Panc1 (cell line): ENCODE measurements around the gene OPA1. TPM values are rescaled to one million over a fixed set of nuclear protein-coding genes. Genes with fewer than 3 reads are reported as not detected.

Experiments
- ATAC-seq: fragments of 200-7000 bp; cut with Tn5 transposase; 2 replicates; pipeline ENCODE4 v1.9.1; 2020; ENCODE audit warnings: mild to moderate bottlenecking, moderate library complexity
- BruUV-seq: library from RNA; stranded (reverse); fragments of 400-500 nt; replicated peaks from 2 replicates; lab custom pipeline; 2021; lab: Mats Ljungman, UMichigan
- CTCF ChIA-PET: fragments of 300-600 bp; sonication (Branson Sonifier 250); formaldehyde crosslinking; loops from one replicate; lab custom pipeline; 2022; ENCODE audit warnings: antibody characterized with exemption; lab: Charles Lee
- POLR2A ChIA-PET: fragments of 300-600 bp; sonication (Branson Sonifier 250); formaldehyde crosslinking; loops from one replicate; lab custom pipeline; 2022; ENCODE audit warnings: antibody characterized with exemption; lab: Charles Lee
- DNase-seq: peaks from one replicate; pipeline ENCODE4 v3.0.0-alpha.2; 2010; ENCODE audit warnings: low read depth, low spot score
- H3K27ac ChIP-seq: 2 replicates; pipeline ENCODE4 v1.5.1; 2011; ENCODE audit warnings: mild to moderate bottlenecking, low read length, inconsistent platforms
- H3K27me3 ChIP-seq: fragments of 200-500 bp; sonication (Bioruptor generic); 2 replicates; pipeline ENCODE4 v1.6.0; 2014; ENCODE audit warnings: low read length, inconsistent platforms; ENCODE audit not compliant: control insufficient read depth, insufficient read depth
- H3K36me3 ChIP-seq: fragments of 200-500 bp; sonication (Bioruptor generic); 2 replicates; pipeline ENCODE4 v1.5.1; 2014; ENCODE audit warnings: inconsistent platforms, mild to moderate bottlenecking, low read length, moderate library complexity; ENCODE audit not compliant: control insufficient read depth, insufficient read depth
- H3K4me1 ChIP-seq: 2 replicates; pipeline ENCODE4 v1.5.1; 2011; ENCODE audit warnings: inconsistent platforms, mild to moderate bottlenecking, low read length, moderate library complexity; ENCODE audit not compliant: control insufficient read depth, insufficient read depth
- H3K4me3 ChIP-seq, 2 experiments: 2 replicates each; pipeline ENCODE4 v1.5.1; 2011 to 2012; ENCODE audit warnings: low read depth in 2 of 2, low read length in 2 of 2, mild to moderate bottlenecking in 2 of 2, inconsistent platforms in 1 of 2, moderate library complexity in 1 of 2
- H3K9me3 ChIP-seq: fragments of 200-500 bp; sonication (Bioruptor generic); 2 replicates; pipeline ENCODE4 v1.5.1; 2014; ENCODE audit warnings: low read depth, mild to moderate bottlenecking, inconsistent platforms, low read length, moderate library complexity; ENCODE audit not compliant: control insufficient read depth, insufficient read depth
- POLR2AphosphoS5 ChIP-seq: IDR thresholded peaks from 2 replicates; pipeline ENCODE4 v1.6.1; 2012; ENCODE audit warnings: mild to moderate bottlenecking, low read depth, low read length, moderate library complexity
- SIN3A ChIP-seq: IDR thresholded peaks from 2 replicates; pipeline ENCODE4 v1.6.1; 2012; ENCODE audit warnings: low read depth, mild to moderate bottlenecking, low read length, moderate library complexity, borderline replicate concordance; ENCODE audit not compliant: insufficient read depth
- TCF7L2 ChIP-seq: IDR thresholded peaks from 2 replicates; pipeline ENCODE4 v1.6.1; 2011; ENCODE audit warnings: mild to moderate bottlenecking, low read depth, low read length, inconsistent platforms
- in situ Hi-C: cut with HindIII; loops from 2 replicates; pipeline ENCODE4 v1.10.0; 2016; ENCODE audit warnings: low sequenced_read_pairs, low pct_unique_long_range_greater_than_20kb
- intact Hi-C: fragments of 100-400 bp; cut with micrococcal nuclease; formaldehyde crosslinking; loops from one replicate; pipeline ENCODE4 v1.10.0; 2022; ENCODE audit not compliant: unreplicated experiment
- total RNA-seq: library from RNA; stranded (reverse); gene quantifications from one replicate; pipeline ENCODE4 v1.2.1, GENCODE V29; 2021; ENCODE audit not compliant: unreplicated experiment
- TF ChIP-seq, protein P1 (sequence below), 2 experiments: IDR thresholded peaks; 2 replicates each; pipeline ENCODE4 v1.6.1; 2011 to 2012; ENCODE audit warnings: low read depth in 2 of 2, control low read depth in 1 of 2, low read length in 1 of 2, mild to moderate bottlenecking in 1 of 2, moderate library complexity in 1 of 2; ENCODE audit not compliant: insufficient read depth in 1 of 2
- TF ChIP-seq, protein P2 (sequence below): fragments of 450-650 bp; IDR thresholded peaks from 2 replicates; pipeline ENCODE4 v1.5.1; 2017; ENCODE audit warnings: mild to moderate bottlenecking

OPA1 gene
- total RNA-seq, 1 experiment from 2014 or later, result 109 TPM

DNA sequence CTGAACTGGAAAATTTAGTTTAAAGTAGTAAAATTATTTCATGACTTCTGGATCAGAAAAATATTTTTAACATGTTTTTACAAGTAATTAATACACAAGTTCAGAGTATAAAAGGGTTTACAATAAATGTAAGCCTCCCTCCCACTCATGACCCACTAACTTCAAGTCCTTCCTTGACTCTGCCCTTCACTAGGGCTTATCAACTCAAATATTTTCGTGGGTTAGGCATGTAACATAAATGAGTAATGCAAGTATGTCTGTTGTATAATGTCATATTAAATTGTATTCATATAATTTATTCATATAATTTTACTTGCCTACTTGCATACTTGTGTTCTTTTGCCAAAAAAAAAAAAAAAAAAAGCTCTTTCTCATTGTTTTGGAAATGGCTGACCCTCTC lies 3.4 kb upstream of the OPA1 start:
- intact Hi-C loops (no loop called here), in situ Hi-C loops (no loop called here)
- Histone ChIP-seq H3K27ac (no peak overlapping the region), H3K36me3 (peaks cover 4% of the 10 kb centered on the region; the same call in 1 of the 2 replicates), H3K27me3 (no peaks in the 10 kb centered on the region), H3K4me3 (no peak overlapping the region), H3K4me1 (0 out of 2 replicates have a peak, but pooled peaks cover 4% of the 10 kb centered on the region), H3K9me3 (no peaks in the 10 kb centered on the region)
- ChIA-PET POLR2A (no interaction called here), CTCF (no interaction called here)
- DNase-seq (no peak), ATAC-seq (no peak)
- no TSS peak for BruUV-seq
- TF ChIP-seq, protein P1, sequence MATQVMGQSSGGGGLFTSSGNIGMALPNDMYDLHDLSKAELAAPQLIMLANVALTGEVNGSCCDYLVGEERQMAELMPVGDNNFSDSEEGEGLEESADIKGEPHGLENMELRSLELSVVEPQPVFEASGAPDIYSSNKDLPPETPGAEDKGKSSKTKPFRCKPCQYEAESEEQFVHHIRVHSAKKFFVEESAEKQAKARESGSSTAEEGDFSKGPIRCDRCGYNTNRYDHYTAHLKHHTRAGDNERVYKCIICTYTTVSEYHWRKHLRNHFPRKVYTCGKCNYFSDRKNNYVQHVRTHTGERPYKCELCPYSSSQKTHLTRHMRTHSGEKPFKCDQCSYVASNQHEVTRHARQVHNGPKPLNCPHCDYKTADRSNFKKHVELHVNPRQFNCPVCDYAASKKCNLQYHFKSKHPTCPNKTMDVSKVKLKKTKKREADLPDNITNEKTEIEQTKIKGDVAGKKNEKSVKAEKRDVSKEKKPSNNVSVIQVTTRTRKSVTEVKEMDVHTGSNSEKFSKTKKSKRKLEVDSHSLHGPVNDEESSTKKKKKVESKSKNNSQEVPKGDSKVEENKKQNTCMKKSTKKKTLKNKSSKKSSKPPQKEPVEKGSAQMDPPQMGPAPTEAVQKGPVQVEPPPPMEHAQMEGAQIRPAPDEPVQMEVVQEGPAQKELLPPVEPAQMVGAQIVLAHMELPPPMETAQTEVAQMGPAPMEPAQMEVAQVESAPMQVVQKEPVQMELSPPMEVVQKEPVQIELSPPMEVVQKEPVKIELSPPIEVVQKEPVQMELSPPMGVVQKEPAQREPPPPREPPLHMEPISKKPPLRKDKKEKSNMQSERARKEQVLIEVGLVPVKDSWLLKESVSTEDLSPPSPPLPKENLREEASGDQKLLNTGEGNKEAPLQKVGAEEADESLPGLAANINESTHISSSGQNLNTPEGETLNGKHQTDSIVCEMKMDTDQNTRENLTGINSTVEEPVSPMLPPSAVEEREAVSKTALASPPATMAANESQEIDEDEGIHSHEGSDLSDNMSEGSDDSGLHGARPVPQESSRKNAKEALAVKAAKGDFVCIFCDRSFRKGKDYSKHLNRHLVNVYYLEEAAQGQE (IDR thresholded peaks at IDR 0.05; ENCODE audit: insufficient read depth in 1 of 2, low read depth in 2 of 2, low read length in 1 of 2), result no peak
- TF ChIP-seq TCF7L2, result no peak
- TF ChIP-seq, protein P2, sequence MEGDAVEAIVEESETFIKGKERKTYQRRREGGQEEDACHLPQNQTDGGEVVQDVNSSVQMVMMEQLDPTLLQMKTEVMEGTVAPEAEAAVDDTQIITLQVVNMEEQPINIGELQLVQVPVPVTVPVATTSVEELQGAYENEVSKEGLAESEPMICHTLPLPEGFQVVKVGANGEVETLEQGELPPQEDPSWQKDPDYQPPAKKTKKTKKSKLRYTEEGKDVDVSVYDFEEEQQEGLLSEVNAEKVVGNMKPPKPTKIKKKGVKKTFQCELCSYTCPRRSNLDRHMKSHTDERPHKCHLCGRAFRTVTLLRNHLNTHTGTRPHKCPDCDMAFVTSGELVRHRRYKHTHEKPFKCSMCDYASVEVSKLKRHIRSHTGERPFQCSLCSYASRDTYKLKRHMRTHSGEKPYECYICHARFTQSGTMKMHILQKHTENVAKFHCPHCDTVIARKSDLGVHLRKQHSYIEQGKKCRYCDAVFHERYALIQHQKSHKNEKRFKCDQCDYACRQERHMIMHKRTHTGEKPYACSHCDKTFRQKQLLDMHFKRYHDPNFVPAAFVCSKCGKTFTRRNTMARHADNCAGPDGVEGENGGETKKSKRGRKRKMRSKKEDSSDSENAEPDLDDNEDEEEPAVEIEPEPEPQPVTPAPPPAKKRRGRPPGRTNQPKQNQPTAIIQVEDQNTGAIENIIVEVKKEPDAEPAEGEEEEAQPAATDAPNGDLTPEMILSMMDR, result no peak
- no peak for TF ChIP-seq POLR2AphosphoS5
- TF ChIP-seq SIN3A, result no peak

DNA sequence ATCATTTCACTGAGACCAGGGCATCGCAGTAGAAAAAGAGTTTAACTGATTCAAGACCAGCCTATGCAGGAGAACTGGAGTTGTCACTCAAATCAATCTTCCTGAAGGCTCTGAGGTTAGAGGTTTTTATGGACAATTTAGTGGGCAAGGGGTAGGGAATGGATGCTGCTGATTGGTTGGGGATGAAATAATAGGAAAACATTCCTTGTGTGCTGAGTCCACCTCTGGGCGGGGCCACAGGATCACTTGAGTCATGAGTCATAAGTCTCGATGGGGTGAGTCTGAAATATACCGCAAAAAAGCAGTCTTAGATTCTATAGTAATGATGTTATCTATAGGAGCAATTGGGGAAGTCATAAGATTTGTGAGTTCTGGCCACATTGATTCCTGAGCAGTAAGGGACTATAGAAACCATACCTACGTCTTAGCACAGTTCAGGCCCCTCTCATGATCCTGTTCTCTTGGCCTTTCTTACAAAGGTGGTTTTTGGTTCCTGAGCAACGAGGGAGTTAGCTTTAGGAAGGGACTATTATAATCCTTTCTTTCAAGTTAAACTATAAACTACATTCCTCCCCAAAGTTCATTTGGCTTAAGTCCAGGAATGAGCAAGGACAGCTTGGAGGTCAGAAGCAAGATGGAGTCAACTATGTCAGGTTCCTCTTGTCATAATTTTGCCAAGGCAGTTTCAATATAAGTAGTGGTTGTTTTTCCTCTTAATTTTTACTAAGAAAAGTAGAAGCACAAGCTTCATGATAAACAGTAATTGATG lies 2.7 kb upstream of the OPA1 start:
- in situ Hi-C loops (no loop called here), intact Hi-C loops (no loop called here)
- H3K27ac ChIP-seq, result no peak overlapping the region
- ChIA-PET POLR2A (no interaction called here), CTCF (no interaction called here)
- H3K4me1 ChIP-seq, result peaks cover 8% of the 10 kb centered on the region; the same call in 1 of the 2 replicates
- no peaks in the 10 kb centered on the region for H3K9me3 ChIP-seq
- H3K4me3 ChIP-seq, result no peak overlapping the region
- H3K36me3 ChIP-seq, result peaks cover 4% of the 10 kb centered on the region; the same call in 1 of the 2 replicates
- no TSS peak for BruUV-seq
- no peak for DNase-seq
- no peak for TF ChIP-seq POLR2AphosphoS5
- TF ChIP-seq, protein P1 (IDR thresholded peaks at IDR 0.05; ENCODE audit: insufficient read depth in 1 of 2, low read depth in 2 of 2, low read length in 1 of 2), result no peak
- TF ChIP-seq, protein P2, result no peak
- no peaks in the 10 kb centered on the region for H3K27me3 ChIP-seq
- ATAC-seq, result no peak
